Kidney epithelial cell (primary cell): ENCODE results near the gene AGBL1. TPM values are rescaled to one million over a fixed set of nuclear protein-coding genes. Genes with fewer than 3 reads are reported as not detected.

Experiments
- DNase-seq: peaks from one replicate; pipeline ENCODE4 v3.0.0-alpha.2; 2010; ENCODE audit warnings: low read depth
- H3K27me3 ChIP-seq: 2 replicates; pipeline ENCODE4 v1.6.0; 2011; ENCODE audit warnings: low read length; ENCODE audit not compliant: control insufficient read depth, insufficient read depth
- H3K36me3 ChIP-seq: 2 replicates; pipeline ENCODE4 v1.5.1; 2011; ENCODE audit warnings: low read length; ENCODE audit not compliant: control insufficient read depth, insufficient read depth
- H3K4me3 ChIP-seq: 2 replicates; pipeline ENCODE4 v1.5.1; 2011; ENCODE audit warnings: low read depth, mild to moderate bottlenecking, control low read depth, low read length
- CTCF ChIP-seq: IDR thresholded peaks from 2 replicates; pipeline ENCODE4 v1.5.1; 2011; ENCODE audit warnings: mild to moderate bottlenecking, moderate library complexity, low read length, control low read depth, inconsistent platforms; ENCODE audit not compliant: insufficient read depth, poor library complexity, severe bottlenecking
- total RNA-seq: library from RNA; depleted of rRNA; stranded (reverse); fragments of >200 nt; gene quantifications from 2 replicates; pipeline ENCODE4 v1.2.3, GENCODE V29; 2015

The AGBL1 gene
- total RNA-seq, 1 donor from 2014 or later, result not detected

DNA sequence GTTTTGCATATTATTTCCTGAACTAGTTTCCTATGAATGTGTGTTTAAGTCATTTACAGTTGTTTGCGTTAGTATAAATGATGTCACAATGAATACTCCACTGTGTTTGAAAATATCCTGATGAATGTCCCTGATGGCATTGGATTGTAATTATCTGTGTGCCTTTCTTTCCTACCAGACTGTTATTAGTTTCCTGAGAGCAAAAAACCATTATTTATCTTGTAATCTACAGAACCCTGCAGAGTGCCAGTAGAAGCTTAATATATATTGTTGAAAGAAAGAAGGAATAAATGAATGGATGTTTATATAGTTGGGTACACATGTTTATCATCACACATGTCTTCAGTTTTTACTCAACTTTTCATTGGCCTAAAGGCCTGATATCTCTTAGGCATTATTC, 312.6 kb downstream of the AGBL1 start:
- no peak overlapping the region for H3K4me3 ChIP-seq
- H3K27me3 ChIP-seq, result no peaks in the 10 kb centered on the region
- H3K36me3 ChIP-seq, result no peaks in the 10 kb centered on the region
- no peak for DNase-seq
- TF ChIP-seq CTCF, result no peak

- no peak for DNase-seq
- Histone ChIP-seq H3K4me3 (no peak overlapping the region), H3K27me3 (no peaks in the 10 kb centered on the region), H3K36me3 (no peaks in the 10 kb centered on the region)
- TF ChIP-seq CTCF, result no peak
Measured at GRCh38 chr15:86392874-86393273, 313.2 kb downstream of the AGBL1 start.

- H3K4me3 ChIP-seq, result no peak overlapping the region
- no peak for TF ChIP-seq CTCF
- no peaks in the 10 kb centered on the region for H3K27me3 ChIP-seq
- no peaks in the 10 kb centered on the region for H3K36me3 ChIP-seq
- DNase-seq, result no peak
Measured at GRCh38 chr15:86394866-86395265, 315.2 kb downstream of the AGBL1 start.

DNA sequence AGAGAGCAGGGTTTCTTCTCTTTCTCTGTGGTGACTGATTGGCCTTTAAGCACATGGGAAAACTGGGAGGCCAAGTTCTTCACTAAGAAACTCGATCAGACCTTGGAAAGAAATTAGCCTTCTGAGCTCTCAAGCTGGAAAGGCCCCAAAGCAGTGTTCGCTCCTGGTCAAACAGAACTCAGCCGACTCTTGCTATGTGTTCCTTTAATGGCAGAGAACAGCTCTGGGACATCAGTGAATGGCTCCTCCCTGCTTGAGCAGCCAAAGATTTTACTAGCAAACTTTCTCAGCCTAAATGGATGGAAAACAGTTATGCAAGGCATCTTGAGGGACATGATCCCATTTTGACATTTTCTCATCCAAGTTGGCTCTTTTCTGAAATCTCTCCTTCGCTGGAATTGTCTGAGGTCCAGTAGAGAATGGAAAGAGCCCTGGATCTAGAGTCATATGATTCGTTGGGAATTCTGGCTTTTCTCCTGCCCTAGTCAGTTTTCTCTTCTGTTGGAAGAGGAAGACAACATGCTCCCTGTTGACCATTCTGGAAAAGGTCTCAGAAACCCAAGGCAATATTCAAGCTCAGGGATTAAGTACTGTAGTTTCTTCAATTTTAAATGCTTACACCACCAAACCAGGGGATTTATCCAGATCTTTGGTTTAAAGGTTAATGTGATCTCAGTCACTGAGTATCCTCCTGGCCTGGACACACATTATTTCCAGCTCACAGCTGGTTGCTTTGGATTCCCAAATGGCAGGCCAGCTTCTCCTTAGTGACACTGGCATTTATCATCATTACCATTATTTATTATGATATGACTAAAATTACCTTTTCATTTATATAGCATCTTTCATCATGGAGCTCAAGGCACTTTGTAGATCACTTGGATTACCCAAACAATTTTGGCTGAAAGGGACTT, 319.6 kb downstream of the AGBL1 start:
- Histone ChIP-seq H3K36me3 (no peaks in the 10 kb centered on the region), H3K4me3 (no peak overlapping the region), H3K27me3 (no peaks in the 10 kb centered on the region)
- no peak for DNase-seq
- TF ChIP-seq CTCF, result no peak

GRCh38 chr15:86403221-86403620, 323.6 kb downstream of the AGBL1 start:
- no peak for DNase-seq
- Histone ChIP-seq H3K27me3 (no peaks in the 10 kb centered on the region), H3K36me3 (no peaks in the 10 kb centered on the region), H3K4me3 (no peak overlapping the region)
- TF ChIP-seq CTCF, result no peak

GRCh38 chr15:86403914-86404583, 324.4 kb downstream of the AGBL1 start:
- H3K27me3 ChIP-seq, result no peaks in the 10 kb centered on the region
- no peaks in the 10 kb centered on the region for H3K36me3 ChIP-seq
- DNase-seq, result no peak
- TF ChIP-seq CTCF, result no peak
- no peak overlapping the region for H3K4me3 ChIP-seq
